NCI-H2107 treated with DMSO at 0.1 percent for 48 hours (cell line): ENCODE results near the gene ANKHD1.
A peak's percentile ranks its signal among the peaks of the same experiment; 100 is the strongest.

Experiments
- DNase-seq: peaks from one replicate; lab custom pipeline; 2025; ENCODE audit not compliant: unreplicated experiment; lab: John Stamatoyannopoulos, UW

The ANKHD1 gene

GRCh38 chr5:140401362-140402257 is at the start of gene ANKHD1:
Gene ANKHD1 (plus strand): TSS chr5:140401833. CDS start chr5:140401968, 135 bp downstream.
- DNase-seq, result peak; percentile 92

DNA sequence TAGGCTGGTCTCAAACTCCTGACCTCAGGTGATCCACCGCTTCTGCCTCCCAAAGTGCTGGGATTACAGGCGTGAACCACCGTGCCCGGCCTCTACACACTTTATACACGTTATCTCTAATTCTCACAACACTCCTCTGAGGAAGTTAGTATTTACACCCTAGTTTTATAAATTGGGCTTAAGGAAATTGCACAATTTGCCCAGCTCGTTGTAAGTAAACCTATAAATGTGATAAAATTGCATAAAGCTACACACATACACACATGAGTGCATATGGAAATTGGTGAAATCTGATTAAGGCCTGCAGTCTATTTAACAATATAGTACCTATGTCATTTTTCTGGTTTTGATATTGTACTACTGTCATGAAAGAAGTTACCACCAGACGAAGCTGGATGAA is 46.1 kb upstream of the ANKHD1 start:
- DNase-seq, result no peak

- DNase-seq, result no peak
These were observed 44.5 kb upstream of the ANKHD1 start for GRCh38 chr5:140356853-140357725.

DNA sequence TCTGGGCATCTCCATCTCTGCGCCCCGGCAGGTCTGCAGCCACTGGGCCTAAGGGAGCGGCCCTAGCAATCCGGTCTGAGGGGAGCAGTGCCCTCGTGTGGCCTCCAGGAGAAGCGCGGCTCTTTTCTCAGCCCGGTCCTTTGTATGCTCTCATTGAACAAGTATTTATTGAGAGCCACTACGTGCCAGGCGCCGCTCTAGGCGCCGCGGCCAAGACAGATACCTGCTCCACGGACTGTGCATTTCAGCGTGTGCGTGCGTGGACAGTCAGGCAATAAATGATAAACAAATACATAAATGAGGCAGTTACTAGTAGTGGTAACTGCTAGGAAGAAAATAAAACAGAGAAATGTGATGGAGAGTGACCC is 43.9 kb upstream of the ANKHD1 start:
- DNase-seq, result peak; percentile 17

GRCh38 chr5:140358738-140359310 is 42.8 kb upstream of the ANKHD1 start:
- no peak for DNase-seq

GRCh38 chr5:140360101-140360500 is 41.5 kb upstream of the ANKHD1 start, which contains the start of gene SLC4A9:
Gene SLC4A9 (plus strand): TSS chr5:140360194. CDS start chr5:140360237, 43 bp downstream.
- no peak for DNase-seq

- no peak for DNase-seq
These were observed 40.8 kb upstream of the ANKHD1 start for GRCh38 chr5:140360681-140361479.

- no peak for DNase-seq
These were observed 39.7 kb upstream of the ANKHD1 start for GRCh38 chr5:140361901-140362300.

GRCh38 chr5:140362311-140362710 is 39.3 kb upstream of the ANKHD1 start:
- no peak for DNase-seq

- DNase-seq, result no peak
These were observed 38.6 kb upstream of the ANKHD1 start for GRCh38 chr5:140362875-140363630.

DNA sequence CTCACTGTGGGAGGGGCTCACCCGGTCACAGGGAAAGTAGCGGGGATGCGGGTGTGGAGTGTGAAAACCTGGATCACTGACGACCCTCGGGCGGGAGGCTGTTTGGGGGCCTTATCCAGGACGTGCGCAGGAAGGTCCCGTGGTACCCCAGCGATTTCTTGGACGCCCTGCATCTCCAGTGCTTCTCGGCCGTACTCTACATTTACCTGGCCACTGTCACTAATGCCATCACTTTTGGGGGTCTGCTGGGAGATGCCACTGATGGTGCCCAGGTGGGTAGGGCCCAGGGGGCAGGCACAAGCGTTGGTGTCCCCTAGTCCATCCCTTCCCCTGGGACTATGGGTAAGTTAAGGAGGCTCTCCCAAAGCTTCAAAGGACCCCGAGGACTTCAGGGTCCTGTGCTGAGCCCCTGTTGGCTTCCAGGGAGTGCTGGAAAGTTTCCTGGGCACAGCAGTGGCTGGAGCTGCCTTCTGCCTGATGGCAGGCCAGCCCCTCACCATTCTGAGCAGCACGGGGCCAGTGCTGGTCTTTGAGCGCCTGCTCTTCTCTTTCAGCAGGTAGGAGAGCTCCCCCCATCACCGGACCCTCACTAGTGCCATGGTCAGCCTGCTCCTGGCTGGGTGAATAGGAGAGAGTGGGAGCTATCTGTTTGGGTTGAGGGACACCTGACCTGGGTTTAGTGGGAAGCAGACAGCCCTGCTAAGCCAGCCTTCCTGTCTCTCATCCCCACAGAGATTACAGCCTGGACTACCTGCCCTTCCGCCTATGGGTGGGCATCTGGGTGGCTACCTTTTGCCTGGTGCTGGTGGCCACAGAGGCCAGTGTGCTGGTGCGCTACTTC is 37.8 kb upstream of the ANKHD1 start:
- no peak for DNase-seq

DNA sequence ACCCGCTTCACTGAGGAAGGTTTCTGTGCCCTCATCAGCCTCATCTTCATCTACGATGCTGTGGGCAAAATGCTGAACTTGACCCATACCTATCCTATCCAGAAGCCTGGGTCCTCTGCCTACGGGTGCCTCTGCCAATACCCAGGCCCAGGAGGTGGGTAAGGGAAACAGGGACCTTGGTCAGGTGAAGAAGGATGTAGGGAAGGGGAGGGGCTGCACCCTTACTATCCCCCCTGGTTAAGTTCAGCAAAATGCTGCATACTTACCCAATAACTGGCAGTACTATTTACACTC is 37.2 kb upstream of the ANKHD1 start:
- no peak for DNase-seq

DNA sequence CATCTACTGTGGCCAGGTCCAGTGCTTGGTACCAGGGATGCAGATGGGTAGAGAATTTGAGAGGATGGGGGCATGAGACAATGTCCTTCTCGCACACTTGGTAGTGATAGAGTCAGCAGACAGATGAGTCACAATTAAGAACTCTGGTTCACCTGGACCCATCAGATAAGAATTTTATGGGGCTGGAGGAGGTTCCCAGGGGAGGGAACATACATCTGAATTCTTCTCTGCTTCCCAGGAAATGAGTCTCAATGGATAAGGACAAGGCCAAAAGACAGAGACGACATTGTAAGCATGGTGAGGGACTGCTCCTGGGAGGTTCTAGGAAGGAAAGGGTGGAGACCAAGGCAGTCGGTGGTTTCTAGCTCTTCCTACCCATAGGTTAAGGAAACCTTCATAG is 36.4 kb upstream of the ANKHD1 start:
- DNase-seq, result no peak

DNA sequence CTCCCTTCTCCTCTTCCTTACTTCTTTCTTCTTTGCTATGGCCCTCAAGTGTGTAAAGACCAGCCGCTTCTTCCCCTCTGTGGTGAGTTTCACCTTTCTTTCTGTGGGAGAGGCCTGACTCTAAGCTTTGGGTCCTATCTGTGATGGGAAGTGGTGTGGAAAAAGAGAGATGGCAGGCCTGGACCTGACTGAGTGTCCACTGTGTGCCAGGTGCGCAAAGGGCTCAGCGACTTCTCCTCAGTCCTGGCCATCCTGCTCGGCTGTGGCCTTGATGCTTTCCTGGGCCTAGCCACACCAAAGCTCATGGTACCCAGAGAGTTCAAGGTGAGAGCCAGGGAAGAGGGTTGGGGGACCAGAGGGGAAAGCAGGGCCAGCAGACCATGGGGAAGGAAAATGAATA is 35.7 kb upstream of the ANKHD1 start:
- no peak for DNase-seq

- no peak for DNase-seq
These were observed 34.9 kb upstream of the ANKHD1 start for GRCh38 chr5:140366589-140367255.

DNA sequence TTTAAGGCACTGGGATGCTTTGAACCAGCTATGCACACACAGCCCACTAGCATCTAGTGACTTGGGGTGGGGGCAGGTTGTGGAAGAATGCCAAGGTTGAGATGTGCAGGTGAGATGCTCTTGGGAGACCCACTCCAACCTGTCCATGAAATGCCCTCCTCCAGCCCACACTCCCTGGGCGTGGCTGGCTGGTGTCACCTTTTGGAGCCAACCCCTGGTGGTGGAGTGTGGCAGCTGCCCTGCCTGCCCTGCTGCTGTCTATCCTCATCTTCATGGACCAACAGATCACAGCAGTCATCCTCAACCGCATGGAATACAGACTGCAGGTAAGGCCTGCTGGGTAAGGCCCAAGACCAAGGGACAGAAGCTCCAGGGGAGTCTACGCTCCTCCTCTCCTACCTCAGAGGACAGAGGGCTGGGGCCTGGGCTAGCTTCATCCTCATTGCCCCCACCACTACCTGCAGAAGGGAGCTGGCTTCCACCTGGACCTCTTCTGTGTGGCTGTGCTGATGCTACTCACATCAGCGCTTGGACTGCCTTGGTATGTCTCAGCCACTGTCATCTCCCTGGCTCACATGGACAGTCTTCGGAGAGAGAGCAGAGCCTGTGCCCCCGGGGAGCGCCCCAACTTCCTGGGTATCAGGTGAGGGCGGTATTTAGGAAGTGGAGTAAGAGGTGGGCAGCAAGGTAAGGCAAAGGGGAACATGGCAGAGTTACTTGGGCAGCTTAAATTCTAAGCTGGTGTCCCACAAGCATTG is 34.2 kb upstream of the ANKHD1 start:
- DNase-seq, result no peak

- DNase-seq, result no peak
These were observed 30.1 kb upstream of the ANKHD1 start for GRCh38 chr5:140371356-140372151.
